ENCODE results near the gene FAM3C.

DNA sequence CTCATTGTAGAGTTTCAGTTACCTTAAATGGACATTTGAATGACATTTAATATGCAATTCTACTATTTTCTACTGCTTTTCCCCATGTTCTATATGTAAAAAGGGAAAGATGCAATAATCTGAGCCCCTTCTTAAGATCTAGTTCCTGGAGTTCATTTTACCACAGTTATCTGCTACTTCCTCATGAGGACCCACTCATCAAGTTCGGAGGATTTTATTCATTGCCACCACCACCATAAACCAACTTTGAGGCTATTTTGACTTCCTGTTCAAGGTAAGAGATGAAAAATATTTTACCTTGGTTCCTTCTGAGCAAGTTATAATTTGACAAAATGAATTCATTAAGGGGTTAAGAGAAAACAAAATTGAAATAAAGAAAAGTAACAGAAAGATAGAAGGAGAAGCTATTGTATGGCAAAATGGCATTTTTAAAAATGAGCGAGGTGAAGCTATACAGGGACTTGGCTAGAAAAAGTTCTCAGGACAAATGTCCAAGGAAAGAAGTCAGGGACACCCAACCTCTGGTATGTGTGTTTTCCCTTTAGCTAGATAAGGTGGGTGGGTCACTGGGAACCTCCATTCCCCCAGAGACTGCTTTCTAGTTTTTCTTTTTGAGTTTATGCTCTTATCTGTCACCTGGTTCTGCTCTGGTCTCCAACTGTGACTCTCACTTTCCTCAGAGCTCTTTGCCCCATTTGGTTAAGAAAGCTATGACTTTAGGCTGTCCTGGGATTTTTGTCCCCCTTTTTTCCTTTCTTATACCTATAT is 14.9 kb upstream of the FAM3C start:
- TF ChIP-seq EZH2 (IDR thresholded peaks at IDR 0.05; ENCODE audit: borderline replicate concordance, low read depth, low read length, severe bottlenecking) = no peak
- TF ChIP-seq, protein P1, sequence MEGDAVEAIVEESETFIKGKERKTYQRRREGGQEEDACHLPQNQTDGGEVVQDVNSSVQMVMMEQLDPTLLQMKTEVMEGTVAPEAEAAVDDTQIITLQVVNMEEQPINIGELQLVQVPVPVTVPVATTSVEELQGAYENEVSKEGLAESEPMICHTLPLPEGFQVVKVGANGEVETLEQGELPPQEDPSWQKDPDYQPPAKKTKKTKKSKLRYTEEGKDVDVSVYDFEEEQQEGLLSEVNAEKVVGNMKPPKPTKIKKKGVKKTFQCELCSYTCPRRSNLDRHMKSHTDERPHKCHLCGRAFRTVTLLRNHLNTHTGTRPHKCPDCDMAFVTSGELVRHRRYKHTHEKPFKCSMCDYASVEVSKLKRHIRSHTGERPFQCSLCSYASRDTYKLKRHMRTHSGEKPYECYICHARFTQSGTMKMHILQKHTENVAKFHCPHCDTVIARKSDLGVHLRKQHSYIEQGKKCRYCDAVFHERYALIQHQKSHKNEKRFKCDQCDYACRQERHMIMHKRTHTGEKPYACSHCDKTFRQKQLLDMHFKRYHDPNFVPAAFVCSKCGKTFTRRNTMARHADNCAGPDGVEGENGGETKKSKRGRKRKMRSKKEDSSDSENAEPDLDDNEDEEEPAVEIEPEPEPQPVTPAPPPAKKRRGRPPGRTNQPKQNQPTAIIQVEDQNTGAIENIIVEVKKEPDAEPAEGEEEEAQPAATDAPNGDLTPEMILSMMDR (IDR thresholded peaks at IDR 0.05; ENCODE audit: borderline replicate concordance, extremely low read depth, low read length, poor library complexity, severe bottlenecking) = no peak

All from DND-41 (cell line).